Measurements from ENCODE around the gene TNFRSF19.

- TF ChIP-seq EZH2 (IDR thresholded peaks at IDR 0.05; ENCODE audit: low read depth) (no peak), CTCF (conservative IDR thresholded peaks at IDR 0.05) (no peak)
Observed at GRCh38 chr13:23612731-23613130, 42.5 kb downstream of the TNFRSF19 start.

All from PC-9 (cell line).